ENCODE measurements around the gene ITPRID2. TPM values are rescaled to one million over a fixed set of nuclear protein-coding genes. Genes with fewer than 3 reads are reported as not detected.

ITPRID2 gene
- total and polyA plus RNA-seq, 2 of the 8 experiments (the other 6 are each of a cell fraction or from before 2014, with no cell fraction given), result 1.9 to 12.6 TPM

- TF ChIP-seq CHD7 (IDR thresholded peaks at IDR 0.05; ENCODE audit: insufficient replicate concordance, low read length) (no peak), ASH2L (IDR thresholded peaks at IDR 0.05; ENCODE audit: low read length) (no peak), YY1 (IDR thresholded peaks at IDR 0.05; ENCODE audit: low read depth, low read length) (no peak), USF2 (IDR thresholded peaks at IDR 0.05; ENCODE audit: low read length) (no peak), HDAC6 (IDR thresholded peaks at IDR 0.05; ENCODE audit: low read depth, low read length) (no peak), SP2 (IDR thresholded peaks at IDR 0.05; ENCODE audit: low read length) (no peak), GTF2F1 (IDR thresholded peaks at IDR 0.05; ENCODE audit: borderline replicate concordance, low read depth, low read length) (no peak), ZNF274 (IDR thresholded peaks at IDR 0.05; ENCODE audit: borderline replicate concordance, extremely low read depth, low read length) (no peak), ATF3 (IDR thresholded peaks at IDR 0.05; ENCODE audit: insufficient read depth, low read depth, low read length) (no peak), RFX5 (IDR thresholded peaks at IDR 0.05; ENCODE audit: borderline replicate concordance, low read depth, low read length) (no peak)
Observed at GRCh38 chr2:181973171-181973783, 81.7 kb downstream of the ITPRID2 start (continued).

Data from H1 (cell line).